ENCODE measurements around the gene CD22. TPM values are rescaled to one million over a fixed set of nuclear protein-coding genes. Genes with fewer than 3 reads are reported as not detected.
"Not testable (repeated sequence)": the region's sequence is repeated elsewhere in the genome, so short reads cannot be mapped to it uniquely, and the experiment has no call there.

CD22 gene
- total RNA-seq = 2.4 and 3.2 TPM in 2 replicates

GRCh38 chr19:35328851-35329285, at the start of gene CD22:
TSS of gene CD22 (plus strand) at chr19:35329187. CDS start at chr19:35332041, 2,854 bp downstream.
- intact Hi-C loops (cut with micrococcal nuclease) = no loop called here

GRCh38 chr19:35279374-35279773, 49.6 kb upstream of the CD22 start:
- intact Hi-C loops (cut with micrococcal nuclease) = no loop called here

- intact Hi-C loops (cut with micrococcal nuclease) = no loop called here
Measured at GRCh38 chr19:35279985-35280821, 48.8 kb upstream of the CD22 start.

- intact Hi-C loops (cut with micrococcal nuclease) = no loop called here
Measured at GRCh38 chr19:35281303-35281702, 47.7 kb upstream of the CD22 start.

GRCh38 chr19:35284153-35285094, 44.6 kb upstream of the CD22 start:
- intact Hi-C loops (cut with micrococcal nuclease) = no loop called here

GRCh38 chr19:35285095-35285449, 43.9 kb upstream of the CD22 start:
- intact Hi-C loops (cut with micrococcal nuclease) = no loop called here

- intact Hi-C loops (cut with micrococcal nuclease) = not testable (repeated sequence)
Measured at GRCh38 chr19:35285465-35285864, 43.5 kb upstream of the CD22 start.

GRCh38 chr19:35286101-35286500, 42.9 kb upstream of the CD22 start:
- intact Hi-C loops (cut with micrococcal nuclease) = not testable (repeated sequence)

GRCh38 chr19:35287713-35288112, 41.3 kb upstream of the CD22 start:
- intact Hi-C loops (cut with micrococcal nuclease) = no loop called here

- intact Hi-C loops (cut with micrococcal nuclease) = no loop called here
Measured at GRCh38 chr19:35288331-35288730, 40.7 kb upstream of the CD22 start.

GRCh38 chr19:35288906-35289305, 40.1 kb upstream of the CD22 start:
- intact Hi-C loops (cut with micrococcal nuclease) = no loop called here

GRCh38 chr19:35290381-35291127, 38.4 kb upstream of the CD22 start:
- intact Hi-C loops (cut with micrococcal nuclease) = no loop called here

GRCh38 chr19:35291259-35291658, 37.7 kb upstream of the CD22 start:
- intact Hi-C loops (cut with micrococcal nuclease) = no loop called here

- intact Hi-C loops (cut with micrococcal nuclease) = no loop called here
Measured at GRCh38 chr19:35291916-35292315, 37.1 kb upstream of the CD22 start, which contains the start of gene MAG. TSS of gene MAG (plus strand) at chr19:35292161. CDS start at chr19:35295409, 3,248 bp downstream.

- intact Hi-C loops (cut with micrococcal nuclease) = no loop called here
Measured at GRCh38 chr19:35292421-35293362, 36.3 kb upstream of the CD22 start.

GRCh38 chr19:35293363-35293739, 35.6 kb upstream of the CD22 start:
- intact Hi-C loops (cut with micrococcal nuclease) = no loop called here

GRCh38 chr19:35293808-35294207, 35.2 kb upstream of the CD22 start:
- intact Hi-C loops (cut with micrococcal nuclease) = no loop called here

- intact Hi-C loops (cut with micrococcal nuclease) = no loop called here
Measured at GRCh38 chr19:35294328-35294727, 34.7 kb upstream of the CD22 start.

GRCh38 chr19:35294859-35295791, 33.9 kb upstream of the CD22 start:
- intact Hi-C loops (cut with micrococcal nuclease) = no loop called here
